ENCODE data around the gene TMCC2.

TMCC2 gene

GRCh38 chr1:205205055-205205454 is 22.7 kb upstream of the TMCC2 start:
- Histone ChIP-seq H2AFZ (ENCODE audit: low read length) (no peak overlapping the region), H3K4me1 (ENCODE audit: low read length) (peaks cover 2% of the 10 kb centered on the region; the same call in 1 of the 2 replicates), H3K9me3 (replicated peaks; ENCODE audit: insufficient read depth, low read length) (no peaks in the 10 kb centered on the region), H3K27me3 (replicated peaks; ENCODE audit: insufficient read depth, low read length) (no peaks in the 10 kb centered on the region), H3K9me2 (replicated peaks; ENCODE audit: insufficient read depth, low read length) (no peaks in the 10 kb centered on the region), H3K4me2 (ENCODE audit: low read depth, low read length) (no peak overlapping the region), H4K20me1 (ENCODE audit: insufficient read depth, low read length) (no peaks in the 10 kb centered on the region; the same call in 1 of the 2 replicates), H3K9ac (ENCODE audit: low read length) (no peak overlapping the region), H3F3A (ENCODE audit: insufficient read depth, low read length) (no peaks in the 10 kb centered on the region), H3K79me2 (ENCODE audit: low read length) (peaks cover 77% of the 10 kb centered on the region), H3K4me3 (ENCODE audit: low read length) (no peak overlapping the region), H3K27ac (ENCODE audit: low read length) (no peak overlapping the region), H3K36me3 (replicated peaks; ENCODE audit: insufficient read depth, low read length) (no peaks in the 10 kb centered on the region)
- no peak for DNase-seq
- TF ChIP-seq EZH2 (optimal IDR thresholded peaks at IDR 0.05; ENCODE audit: low read depth, low read length): no peak
- TF ChIP-seq EZH2phosphoT487 (IDR thresholded peaks at IDR 0.05; ENCODE audit: low read length): no peak
- TF ChIP-seq CTCF (IDR thresholded peaks at IDR 0.05; ENCODE audit: low read length): no peak

- Histone ChIP-seq H2AFZ (ENCODE audit: low read length) (no peak overlapping the region), H3K79me2 (ENCODE audit: low read length) (peaks cover 60% of the 10 kb centered on the region), H3K27me3 (replicated peaks; ENCODE audit: insufficient read depth, low read length) (no peaks in the 10 kb centered on the region)
These were observed 18.9 kb upstream of the TMCC2 start for GRCh38 chr1:205208811-205209210.

GRCh38 chr1:205210756-205211168 is 17.0 kb upstream of the TMCC2 start:
- TF ChIP-seq CTCF (IDR thresholded peaks at IDR 0.05; ENCODE audit: low read length) (no peak), EZH2 (optimal IDR thresholded peaks at IDR 0.05; ENCODE audit: low read depth, low read length) (no peak), EZH2phosphoT487 (IDR thresholded peaks at IDR 0.05; ENCODE audit: low read length) (no peak)
- H3F3A ChIP-seq (ENCODE audit: insufficient read depth, low read length): 0 out of 2 replicates have a peak, but pooled peaks cover 3% of the 10 kb centered on the region
- H3K4me3 ChIP-seq (ENCODE audit: low read length): peak overlapping the region; percentile 90
- no peaks in the 10 kb centered on the region; the same call in 1 of the 2 replicates for H3K27me3 ChIP-seq (replicated peaks; ENCODE audit: insufficient read depth, low read length)
- no peaks in the 10 kb centered on the region for H3K36me3 ChIP-seq (replicated peaks; ENCODE audit: insufficient read depth, low read length)
- H3K9me2 ChIP-seq (replicated peaks; ENCODE audit: insufficient read depth, low read length): no peaks in the 10 kb centered on the region
- H4K20me1 ChIP-seq (ENCODE audit: insufficient read depth, low read length): no peaks in the 10 kb centered on the region; the same call in 1 of the 2 replicates
- H3K27ac ChIP-seq (ENCODE audit: low read length): peak overlapping the region; percentile 80; the same call in 1 of the 2 replicates
- DNase-seq: no peak
- no peaks in the 10 kb centered on the region for H3K9me3 ChIP-seq (replicated peaks; ENCODE audit: insufficient read depth, low read length)
- H3K79me2 ChIP-seq (ENCODE audit: low read length): peaks cover 43% of the 10 kb centered on the region
- peak overlapping the region; percentile 93 for H2AFZ ChIP-seq (ENCODE audit: low read length)
- H3K4me2 ChIP-seq (ENCODE audit: low read depth, low read length): peak overlapping the region; percentile 83
- H3K4me1 ChIP-seq (ENCODE audit: low read length): peaks cover 15% of the 10 kb centered on the region
- H3K9ac ChIP-seq (ENCODE audit: low read length): peak overlapping the region; percentile 82

More at GRCh38 chr1:205208811-205209210, 18.9 kb upstream of the TMCC2 start:
- H3K4me2 ChIP-seq (ENCODE audit: low read depth, low read length): no peak overlapping the region
- H3K9me3 ChIP-seq (replicated peaks; ENCODE audit: insufficient read depth, low read length): no peaks in the 10 kb centered on the region
- H3K27ac ChIP-seq (ENCODE audit: low read length): no peak overlapping the region
- DNase-seq: no peak
- 0 out of 2 replicates have a peak, but pooled peaks cover 3% of the 10 kb centered on the region for H3F3A ChIP-seq (ENCODE audit: insufficient read depth, low read length)
- no peak overlapping the region for H3K9ac ChIP-seq (ENCODE audit: low read length)
- H3K36me3 ChIP-seq (replicated peaks; ENCODE audit: insufficient read depth, low read length): no peaks in the 10 kb centered on the region
- H3K9me2 ChIP-seq (replicated peaks; ENCODE audit: insufficient read depth, low read length): no peaks in the 10 kb centered on the region
- H3K4me3 ChIP-seq (ENCODE audit: low read length): no peak overlapping the region
- no peak for TF ChIP-seq EZH2 (optimal IDR thresholded peaks at IDR 0.05; ENCODE audit: low read depth, low read length)
- TF ChIP-seq CTCF (IDR thresholded peaks at IDR 0.05; ENCODE audit: low read length): no peak
- TF ChIP-seq EZH2phosphoT487 (IDR thresholded peaks at IDR 0.05; ENCODE audit: low read length): no peak
- H3K4me1 ChIP-seq (ENCODE audit: low read length): peaks cover 15% of the 10 kb centered on the region
- no peaks in the 10 kb centered on the region; the same call in 1 of the 2 replicates for H4K20me1 ChIP-seq (ENCODE audit: insufficient read depth, low read length)
